Right ventricle myocardium superior (tissue), 1 donor: Measurements from ENCODE around the gene BPTF. TPM values are rescaled to one million over a fixed set of nuclear protein-coding genes. Genes with fewer than 3 reads are reported as not detected.
A peak's percentile ranks its signal among the peaks of the same experiment; 100 is the strongest.
"Not testable (repeated sequence)": the region's sequence is repeated elsewhere in the genome, so short reads cannot be mapped to it uniquely, and the experiment has no call there.

Source experiments
- ATAC-seq: fragments of 200-7000 bp; cut with Tn5 transposase; one replicate; pipeline ENCODE4 v1.9.1; 2020; ENCODE audit warnings: mild to moderate bottlenecking; ENCODE audit not compliant: poor library complexity
- DNase-seq: peaks from one replicate; pipeline ENCODE4 v3.0.0-alpha.2; 2020
- intact Hi-C: fragments of 100-400 bp; cut with DNase I; formaldehyde crosslinking; loops from one replicate; pipeline ENCODE4 v1.11.2; 2022
- total RNA-seq: library from RNA; stranded (reverse); fragmentation: NEBNext Ultra II Directional; extraction: Animal tissue kit (Norgen Biotek cat#: 25700); gene quantifications from one replicate; pipeline ENCODE4 v1.2.1, GENCODE V29; 2021
- donor health status: DM: no; HTN: yes; CAD: no; lungs with severe emphysema.

BPTF gene
- total RNA-seq, 1 donor from 2014 or later: 68.7 TPM

DNA sequence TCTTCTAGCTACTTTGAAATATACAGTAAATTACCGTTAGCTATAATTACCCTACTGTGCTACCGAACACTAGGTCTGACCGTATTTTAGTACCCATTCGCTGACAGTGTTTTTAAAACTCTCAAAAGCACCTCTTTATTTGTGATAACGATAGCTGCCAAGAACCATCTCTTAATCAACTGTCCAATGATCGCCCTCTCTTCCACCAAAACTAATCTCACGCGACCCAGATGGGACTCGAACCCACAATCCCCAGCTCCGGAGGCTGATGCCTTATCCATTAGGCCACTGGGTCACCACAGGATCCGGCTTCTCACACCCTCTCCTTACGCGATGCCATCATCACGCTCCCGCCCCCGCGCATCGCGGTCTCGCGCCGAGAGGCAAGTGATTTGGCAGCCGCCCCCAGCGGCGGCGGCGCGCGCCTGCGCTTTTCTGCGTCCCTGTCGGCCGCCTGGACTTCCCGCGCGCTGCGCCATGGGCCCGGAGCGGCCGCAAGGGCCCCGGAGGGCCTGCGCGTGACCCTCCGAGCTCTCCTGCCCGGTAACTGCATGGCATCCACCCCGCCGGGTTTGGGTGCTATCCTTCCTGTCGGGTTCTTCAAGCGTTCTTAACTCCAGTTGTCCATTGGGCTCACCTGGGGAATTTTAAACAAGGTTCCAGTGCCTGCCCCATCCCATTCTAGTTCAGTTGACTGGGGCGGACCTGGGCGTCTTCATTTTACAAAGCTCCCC lies 194.5 kb downstream of the BPTF start:
- DNase-seq: peak; percentile 97
- ATAC-seq: peak; percentile 98
- intact Hi-C loops: no loop called here

- intact Hi-C loops: no loop called here
- peak; percentile 19 for ATAC-seq
- no peak for DNase-seq
These were observed 195.1 kb downstream of the BPTF start for GRCh38 chr17:68020409-68020756.

GRCh38 chr17:68020791-68021190 lies 195.5 kb downstream of the BPTF start:
- DNase-seq, ATAC-seq, intact Hi-C loops: not testable (repeated sequence)

DNA sequence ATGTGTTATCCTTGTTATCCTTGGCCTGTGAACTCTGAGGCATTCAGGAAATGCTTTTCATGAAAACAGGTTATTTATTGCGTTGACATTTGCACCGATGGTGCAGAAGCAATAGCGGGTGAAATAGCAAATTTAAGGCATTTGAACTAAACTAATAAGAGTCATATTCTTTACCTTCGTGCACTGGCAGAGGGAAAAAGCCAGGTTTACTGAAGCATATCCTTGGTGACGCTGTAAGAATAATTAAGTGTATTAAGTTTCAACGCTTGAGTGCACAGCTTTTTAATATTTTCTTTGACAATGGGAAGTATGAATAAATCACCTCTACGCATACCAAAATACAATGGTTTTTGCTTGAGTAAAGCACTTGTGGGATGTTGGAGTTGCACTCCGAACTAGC lies 196.7 kb downstream of the BPTF start:
- intact Hi-C loops: no loop called here
- DNase-seq (no peak), ATAC-seq (no peak)

GRCh38 chr17:68022547-68022946 lies 197.2 kb downstream of the BPTF start:
- DNase-seq, intact Hi-C loops, ATAC-seq: not testable (repeated sequence)

DNA sequence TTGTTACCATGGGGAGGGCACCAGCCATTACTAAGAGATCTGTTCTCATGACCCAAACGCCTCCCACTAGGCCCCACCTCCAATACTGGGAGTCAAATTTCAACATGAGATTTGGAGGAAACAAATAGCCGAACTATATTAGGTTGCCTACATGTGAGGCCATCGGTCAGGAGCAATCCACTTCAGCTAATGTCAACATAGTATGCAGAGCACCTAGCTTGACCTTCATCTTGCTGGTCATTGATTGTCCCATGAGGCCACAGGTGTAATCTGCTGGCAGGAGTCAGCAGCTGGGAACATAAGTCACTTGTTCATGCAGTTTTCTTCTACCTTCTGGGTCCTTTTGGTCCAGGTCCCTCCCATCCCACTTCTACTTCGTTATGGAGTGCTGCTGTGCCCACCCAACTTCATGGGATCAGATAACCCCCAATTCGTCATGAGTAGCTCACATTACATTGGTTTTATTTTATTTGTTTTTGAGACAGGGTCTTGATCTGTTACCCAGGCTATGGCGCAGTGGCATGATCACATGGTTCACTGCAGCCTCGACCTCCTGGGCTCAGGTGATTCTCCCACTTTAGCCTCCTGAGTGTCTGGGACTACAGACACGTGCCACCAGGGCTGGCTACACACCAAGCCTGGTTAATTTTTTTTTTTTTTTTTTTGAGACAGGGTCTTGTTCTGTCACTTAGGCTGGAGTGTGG lies 204.4 kb downstream of the BPTF start:
- ATAC-seq (no peak), DNase-seq (no peak)
- intact Hi-C loops: no loop called here

Other genes starting within 250 kb of the BPTF start
- 22.6 TPM for gene NOL11, start 107.6 kb upstream of the BPTF start, total RNA-seq
- 7.9 TPM for gene C17orf58, start 171.0 kb downstream of the BPTF start, total RNA-seq
- gene KPNA2, start 210.2 kb downstream of the BPTF start, total RNA-seq: 19.7 TPM